ENCODE data around the gene CYP27C1.

DNA sequence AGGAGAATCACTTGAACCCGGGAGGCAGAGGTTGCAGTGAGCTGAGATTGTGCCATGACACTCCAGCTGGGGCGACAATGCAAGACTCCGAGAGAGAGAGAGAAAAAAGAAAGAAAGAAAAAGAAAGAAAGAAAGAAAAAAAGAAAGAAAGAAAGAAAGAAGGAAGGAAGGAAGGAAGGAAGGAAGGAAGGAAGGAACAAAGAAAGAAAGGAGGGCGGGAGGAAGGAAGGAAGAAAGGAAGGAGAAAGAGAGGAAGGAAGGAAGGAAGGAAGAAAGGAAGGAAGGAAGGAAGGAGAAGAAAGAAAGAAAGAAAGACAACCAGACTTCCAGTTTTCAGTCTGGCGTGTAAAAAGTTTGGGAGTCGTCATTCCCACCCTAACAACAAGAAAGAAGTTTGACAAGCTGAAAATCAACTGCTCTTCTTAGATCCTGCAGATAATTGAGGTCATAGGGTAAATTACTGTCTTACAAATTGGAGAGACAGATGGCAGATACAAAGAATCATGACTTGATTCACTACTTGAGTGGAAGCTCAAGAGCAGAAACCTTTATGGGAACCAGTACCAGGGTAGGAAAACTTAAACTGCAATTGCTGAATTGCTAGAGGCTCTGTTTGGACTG, 15.1 kb upstream of the CYP27C1 start:
- TF ChIP-seq KDM5A (IDR thresholded peaks at IDR 0.05) (no peak), POLR2A (IDR thresholded peaks at IDR 0.05; ENCODE audit: low read length) (no peak), PHF8 (IDR thresholded peaks at IDR 0.05; ENCODE audit: borderline replicate concordance, low read depth) (no peak), EP300 (IDR thresholded peaks at IDR 0.05) (no peak), KDM1A (IDR thresholded peaks at IDR 0.05; ENCODE audit: low read depth) (no peak), JUNB (IDR thresholded peaks at IDR 0.05) (no peak)
- TF ChIP-seq, protein P1, sequence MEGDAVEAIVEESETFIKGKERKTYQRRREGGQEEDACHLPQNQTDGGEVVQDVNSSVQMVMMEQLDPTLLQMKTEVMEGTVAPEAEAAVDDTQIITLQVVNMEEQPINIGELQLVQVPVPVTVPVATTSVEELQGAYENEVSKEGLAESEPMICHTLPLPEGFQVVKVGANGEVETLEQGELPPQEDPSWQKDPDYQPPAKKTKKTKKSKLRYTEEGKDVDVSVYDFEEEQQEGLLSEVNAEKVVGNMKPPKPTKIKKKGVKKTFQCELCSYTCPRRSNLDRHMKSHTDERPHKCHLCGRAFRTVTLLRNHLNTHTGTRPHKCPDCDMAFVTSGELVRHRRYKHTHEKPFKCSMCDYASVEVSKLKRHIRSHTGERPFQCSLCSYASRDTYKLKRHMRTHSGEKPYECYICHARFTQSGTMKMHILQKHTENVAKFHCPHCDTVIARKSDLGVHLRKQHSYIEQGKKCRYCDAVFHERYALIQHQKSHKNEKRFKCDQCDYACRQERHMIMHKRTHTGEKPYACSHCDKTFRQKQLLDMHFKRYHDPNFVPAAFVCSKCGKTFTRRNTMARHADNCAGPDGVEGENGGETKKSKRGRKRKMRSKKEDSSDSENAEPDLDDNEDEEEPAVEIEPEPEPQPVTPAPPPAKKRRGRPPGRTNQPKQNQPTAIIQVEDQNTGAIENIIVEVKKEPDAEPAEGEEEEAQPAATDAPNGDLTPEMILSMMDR (IDR thresholded peaks at IDR 0.05) = no peak
